ENCODE data around the gene PRXL2B.
"Not testable (repeated sequence)": the region's sequence is repeated elsewhere in the genome, so short reads cannot be mapped to it uniquely, and the experiment has no call there.

The PRXL2B gene

DNA sequence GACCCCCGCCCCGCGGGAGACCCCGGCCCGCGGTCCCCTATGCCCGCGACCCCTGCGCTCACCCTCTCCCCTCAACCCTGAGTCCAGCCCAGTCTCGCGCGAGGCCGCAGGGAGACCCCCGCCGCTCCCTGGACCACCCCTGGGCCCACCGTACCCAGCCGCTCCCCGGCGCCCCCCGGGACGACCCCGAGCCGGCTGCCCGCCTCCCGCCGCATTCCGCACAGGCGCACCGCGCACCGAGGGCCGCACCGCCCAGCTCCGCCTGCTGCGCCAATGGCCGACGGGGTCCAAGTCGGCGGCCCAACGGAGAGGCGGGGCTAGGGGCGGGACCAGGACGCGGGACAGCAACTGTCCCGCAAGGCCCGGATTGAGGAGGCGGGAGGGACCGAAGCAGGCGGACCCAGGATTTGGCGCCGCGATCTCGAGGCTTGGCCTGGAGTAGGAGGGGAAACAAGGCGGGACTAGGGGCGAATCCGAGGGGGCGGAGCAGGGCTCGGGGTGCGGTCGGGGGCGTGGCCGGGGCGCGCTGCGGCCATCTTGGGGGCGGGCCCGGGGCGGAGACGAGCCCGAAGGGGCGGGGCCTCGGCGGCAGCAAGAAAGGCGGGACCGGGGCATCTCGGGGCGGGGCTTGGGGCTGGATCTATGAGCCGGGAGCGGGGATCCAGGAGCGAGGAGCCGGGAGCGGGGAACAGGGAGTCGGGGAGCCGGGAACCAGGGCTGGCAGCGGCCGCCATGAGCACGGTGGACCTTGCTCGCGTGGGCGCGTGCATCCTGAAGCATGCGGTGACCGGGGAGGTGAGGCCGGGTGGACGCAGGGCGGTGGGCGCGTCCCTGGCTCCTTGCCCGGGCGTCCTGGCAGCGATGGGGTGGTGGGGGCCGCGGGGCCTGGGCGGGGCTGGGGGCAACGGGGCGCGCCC is at the start of gene PRXL2B:
TSS of gene PRXL2B (plus strand) at position 624 of the 917 bp plus-strand sequence. CDS start at position 733, 109 bp downstream.
- in situ Hi-C loops (cut with MboI; ENCODE audit: low sequenced_read_pairs) = loop anchor here (25.0 kb wide), 1 partner anchor 399 kb away; the partner anchor contains the start of gene FAAP20

- in situ Hi-C loops (cut with MboI; ENCODE audit: low sequenced_read_pairs) = no loop called here
These were observed 48.8 kb upstream of the PRXL2B start for GRCh38 chr1:2537784-2538115.

DNA sequence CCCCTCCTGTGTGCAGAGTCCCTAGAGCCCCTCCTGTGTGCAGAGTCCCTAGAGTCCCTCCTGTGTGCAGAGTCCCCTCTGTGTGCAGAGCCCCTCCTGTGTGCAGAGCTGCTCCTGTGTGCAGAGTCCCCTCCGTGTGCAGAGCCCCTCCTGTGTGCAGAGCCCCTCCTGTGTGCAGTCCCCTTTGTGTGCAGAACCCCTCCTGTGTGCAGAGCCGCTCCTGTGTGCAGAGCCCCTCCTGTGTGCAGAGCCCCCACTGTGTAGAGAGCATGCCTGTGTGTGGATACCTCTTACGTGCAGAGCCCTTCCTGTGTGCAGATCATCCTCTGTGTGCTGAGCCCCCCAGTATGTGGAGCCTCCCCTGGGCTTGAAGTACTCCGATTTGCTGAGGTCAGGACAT is 48.2 kb upstream of the PRXL2B start:
- in situ Hi-C loops (cut with MboI; ENCODE audit: low sequenced_read_pairs) = no loop called here

- in situ Hi-C loops (cut with MboI; ENCODE audit: low sequenced_read_pairs) = no loop called here
These were observed 47.7 kb upstream of the PRXL2B start for GRCh38 chr1:2538872-2539271.

- in situ Hi-C loops (cut with MboI; ENCODE audit: low sequenced_read_pairs) = no loop called here
These were observed 47.2 kb upstream of the PRXL2B start for GRCh38 chr1:2539312-2539907.

- in situ Hi-C loops (cut with MboI; ENCODE audit: low sequenced_read_pairs) = no loop called here
These were observed 45.6 kb upstream of the PRXL2B start for GRCh38 chr1:2540816-2541492.

- in situ Hi-C loops (cut with MboI; ENCODE audit: low sequenced_read_pairs) = no loop called here
These were observed 44.8 kb upstream of the PRXL2B start for GRCh38 chr1:2541619-2542245.

DNA sequence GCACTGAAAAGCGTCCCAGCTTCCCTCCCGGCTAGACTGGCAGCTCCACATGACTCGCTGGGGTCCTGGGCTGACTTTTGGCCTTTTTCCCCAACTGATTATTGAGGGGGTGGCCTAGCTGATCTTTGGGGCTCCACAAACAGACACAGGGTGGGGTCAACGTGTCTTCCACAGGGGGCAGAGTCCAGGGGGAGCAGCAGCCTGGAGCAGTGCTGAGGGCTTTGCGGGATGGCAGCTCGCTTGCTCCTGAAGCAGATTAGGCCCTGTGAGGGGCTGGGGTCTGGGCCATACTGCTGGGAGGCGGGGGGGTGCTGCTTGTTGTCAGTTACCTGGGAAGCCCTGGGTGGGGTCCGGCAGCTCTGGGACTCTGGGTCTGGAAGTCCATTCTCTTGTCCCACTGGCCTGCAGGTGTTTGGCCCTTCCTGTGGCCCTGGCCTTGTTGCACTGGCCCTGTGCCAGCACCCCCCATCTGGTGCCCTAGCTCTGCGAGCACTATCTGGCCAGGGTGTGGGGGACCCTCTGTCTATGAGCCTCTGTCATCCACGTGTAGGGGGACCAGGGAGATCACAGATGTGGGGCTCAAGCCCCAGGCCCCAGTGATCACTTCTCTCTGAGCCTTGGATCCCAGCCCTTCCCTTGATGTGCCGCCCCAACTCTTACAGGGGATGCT is 44.2 kb upstream of the PRXL2B start:
- in situ Hi-C loops (cut with MboI; ENCODE audit: low sequenced_read_pairs) = no loop called here

- in situ Hi-C loops (cut with MboI; ENCODE audit: low sequenced_read_pairs) = no loop called here
These were observed 43.0 kb upstream of the PRXL2B start for GRCh38 chr1:2543543-2544092.

GRCh38 chr1:2544093-2544874 is 42.3 kb upstream of the PRXL2B start:
- in situ Hi-C loops (cut with MboI; ENCODE audit: low sequenced_read_pairs) = no loop called here

GRCh38 chr1:2544875-2545640 is 41.5 kb upstream of the PRXL2B start:
- in situ Hi-C loops (cut with MboI; ENCODE audit: low sequenced_read_pairs) = no loop called here

- in situ Hi-C loops (cut with MboI; ENCODE audit: low sequenced_read_pairs) = no loop called here
These were observed 40.6 kb upstream of the PRXL2B start for GRCh38 chr1:2545754-2546514.

- in situ Hi-C loops (cut with MboI; ENCODE audit: low sequenced_read_pairs) = no loop called here
These were observed 39.9 kb upstream of the PRXL2B start for GRCh38 chr1:2546515-2547209.

DNA sequence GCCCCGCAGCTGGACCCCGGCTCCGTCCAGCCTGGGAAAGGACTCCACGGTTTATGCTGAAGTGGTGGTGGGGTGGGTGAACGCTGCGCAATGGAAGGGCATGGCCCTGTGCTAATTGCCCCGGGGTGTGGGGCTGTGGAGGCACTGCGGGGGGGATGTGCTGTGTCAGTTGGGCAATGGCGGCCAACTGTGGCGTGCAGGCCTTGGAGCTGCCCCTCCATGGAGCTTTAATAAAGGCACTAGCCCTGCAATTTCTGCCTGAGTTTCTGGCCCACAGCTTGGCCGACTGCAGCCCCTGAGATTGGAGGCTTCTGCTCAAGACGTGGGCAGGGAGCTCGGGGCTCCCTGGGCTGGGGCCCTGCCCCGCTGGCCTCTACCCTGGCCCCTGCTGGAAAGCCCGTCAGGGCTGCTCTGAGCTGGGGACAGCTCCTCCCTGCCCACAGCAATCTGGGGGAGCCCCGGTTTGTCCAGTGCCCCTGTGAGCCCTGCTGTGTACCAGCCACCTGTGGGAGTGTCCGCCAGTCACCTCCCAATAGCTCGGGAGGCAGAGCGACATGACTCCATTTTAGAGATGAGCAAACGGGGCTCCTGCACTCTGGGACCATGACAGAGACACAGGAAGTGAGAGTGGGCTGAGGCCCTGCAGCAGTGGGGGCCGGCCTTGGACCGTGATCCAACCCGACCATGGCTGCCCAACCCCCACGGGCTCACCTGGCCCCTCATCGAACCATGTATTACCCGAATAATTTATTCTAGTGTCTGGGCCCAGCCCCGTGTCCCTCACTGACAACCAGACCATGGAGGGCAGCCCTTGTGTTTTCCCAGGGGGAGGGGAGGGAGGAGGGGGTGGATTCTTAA is 39.1 kb upstream of the PRXL2B start:
- in situ Hi-C loops (cut with MboI; ENCODE audit: low sequenced_read_pairs) = no loop called here

- in situ Hi-C loops (cut with MboI; ENCODE audit: low sequenced_read_pairs) = no loop called here
These were observed 38.4 kb upstream of the PRXL2B start for GRCh38 chr1:2548068-2548589.

- in situ Hi-C loops (cut with MboI; ENCODE audit: low sequenced_read_pairs) = not testable (repeated sequence)
These were observed 37.1 kb upstream of the PRXL2B start for GRCh38 chr1:2549367-2550029.
